Endothelial cell of umbilical vein (primary cell): Measurements from ENCODE around the gene SCN5A. TPM values are rescaled to one million over a fixed set of nuclear protein-coding genes. Genes with fewer than 3 reads are reported as not detected.

Source experiments
- BruUV-seq: library from RNA; stranded (reverse); fragments of 400-500 nt; replicated peaks from 2 replicates; lab custom pipeline; 2021; lab: Mats Ljungman, UMichigan
- CTCF ChIA-PET: fragments of 300-600, 350-600 bp; sonication (Branson Sonifier 250); formaldehyde crosslinking; loops from one replicate; lab custom pipeline; 2021; ENCODE audit warnings: antibody characterized with exemption, inconsistent platforms; lab: Charles Lee
- POLR2A ChIA-PET: fragments of 300-600, 350-600 bp; sonication (Branson Sonifier 250); formaldehyde crosslinking; loops from one replicate; lab custom pipeline; 2021; ENCODE audit warnings: antibody characterized with exemption, inconsistent platforms; lab: Charles Lee
- DNase-seq: peaks from one replicate; pipeline ENCODE4 v3.0.0-alpha.2; 2011; ENCODE audit warnings: low read depth, low spot score
- FAIRE-seq: peaks from 2 replicates; lab custom pipeline; 2011; peaks lifted over from hg19 to GRCh38; lab: Jason Lieb, UNC
- H2AFZ ChIP-seq: 2 replicates; pipeline ENCODE4 v1.6.0; 2012; ENCODE audit warnings: low read depth, low read length, control low read depth, inconsistent platforms
- H3K27ac ChIP-seq: 2 replicates; pipeline ENCODE4 v1.5.1; 2011; ENCODE audit warnings: low read depth, mild to moderate bottlenecking, control low read depth, low read length, moderate library complexity; ENCODE audit not compliant: insufficient read depth
- H3K27me3 ChIP-seq, 2 experiments: 2 replicates each; pipeline versions ENCODE4 v1.6.0 to v1.6.1; 2011; ENCODE audit warnings: low read length in 2 of 2, mixed read lengths in 1 of 2; ENCODE audit not compliant: control insufficient read depth in 2 of 2, insufficient read depth in 2 of 2
- H3K36me3 ChIP-seq, 2 experiments: 2 replicates in 1 of 2; 3 replicates in 1 of 2; pipeline ENCODE4 v1.5.1; 2011; ENCODE audit warnings: low read length in 2 of 2, mild to moderate bottlenecking in 1 of 2, moderate library complexity in 1 of 2; ENCODE audit not compliant: control insufficient read depth in 2 of 2, insufficient read depth in 2 of 2; ENCODE audit errors: extremely low read depth in 1 of 2
- H3K4me1 ChIP-seq: 3 replicates; pipeline ENCODE4 v1.5.1; 2011; ENCODE audit warnings: mild to moderate bottlenecking, low read length; ENCODE audit not compliant: control insufficient read depth, insufficient read depth; ENCODE audit errors: extremely low read depth
- H3K4me2 ChIP-seq: 2 replicates; pipeline ENCODE4 v1.6.1; 2011; ENCODE audit warnings: low read length, control low read depth, mixed read lengths; ENCODE audit not compliant: insufficient read depth
- H3K4me3 ChIP-seq, 3 experiments: fragments of 200-600 bp in 1 of 3; sonication (generic), shearing (Covaris generic) in 1 of 3; replicated peaks in 1 of 3; 2 replicates each; pipeline ENCODE4 v1.5.1; 2011 to 2016; ENCODE audit warnings: control low read depth in 3 of 3, low read length in 3 of 3, mild to moderate bottlenecking in 2 of 3, inconsistent platforms in 1 of 3, low read depth in 1 of 3, moderate library complexity in 1 of 3; ENCODE audit not compliant: insufficient read depth in 1 of 3
- H3K79me2 ChIP-seq: 2 replicates; pipeline ENCODE4 v1.6.0; 2012; ENCODE audit warnings: low read length, inconsistent platforms; ENCODE audit not compliant: control insufficient read depth, insufficient read depth
- H3K9ac ChIP-seq: replicated peaks from 2 replicates; pipeline ENCODE3; 2011; ENCODE audit warnings: low read length, control low read depth; ENCODE audit not compliant: insufficient read depth; ENCODE audit errors: extremely low read depth
- H3K9me1 ChIP-seq: replicated peaks from 3 replicates; pipeline ENCODE4 v1.6.0; 2011; ENCODE audit warnings: mild to moderate bottlenecking, low read length; ENCODE audit not compliant: control insufficient read depth, insufficient read depth; ENCODE audit errors: extremely low read depth
- H3K9me3 ChIP-seq: replicated peaks from 2 replicates; pipeline ENCODE4 v1.5.1; 2012; ENCODE audit warnings: low read length, inconsistent platforms; ENCODE audit not compliant: control insufficient read depth, insufficient read depth
- H4K20me1 ChIP-seq: replicated peaks from 2 replicates; pipeline ENCODE3; 2011; ENCODE audit warnings: mild to moderate bottlenecking, low read length; ENCODE audit not compliant: control insufficient read depth, insufficient read depth; ENCODE audit errors: extremely low read depth
- CTCF ChIP-seq, 2 donors: IDR thresholded peaks; 1 replicate in 1 of 2; 2 replicates in 1 of 2; pipeline ENCODE4 v1.5.1; 2011; ENCODE audit warnings: low read length in 2 of 2, mild to moderate bottlenecking in 2 of 2, moderate library complexity in 2 of 2, control low read depth in 1 of 2, inconsistent platforms in 1 of 2, low read depth in 1 of 2; ENCODE audit not compliant: insufficient read depth in 1 of 2; ENCODE audit errors: extremely low read depth in 1 of 2
- EZH2 ChIP-seq: IDR thresholded peaks from 2 replicates; pipeline ENCODE4 v1.6.1; 2012; ENCODE audit warnings: borderline replicate concordance, low read depth, mild to moderate bottlenecking, moderate library complexity, low read length, inconsistent platforms; ENCODE audit not compliant: severe bottlenecking
- FOS ChIP-seq: IDR thresholded peaks from 2 replicates; pipeline ENCODE4 v1.6.1; 2011; ENCODE audit warnings: mild to moderate bottlenecking, low read length, moderate library complexity, borderline replicate concordance; ENCODE audit not compliant: insufficient read depth
- GATA2 ChIP-seq: IDR thresholded peaks from 2 replicates; pipeline ENCODE4 v1.7.0; 2011; ENCODE audit warnings: low read depth, mild to moderate bottlenecking, moderate library complexity, mixed read lengths, low read length; ENCODE audit not compliant: insufficient read length, insufficient read depth
- MYC ChIP-seq: IDR thresholded peaks from one replicate; pipeline ENCODE4 v1.6.1; 2011; ENCODE audit warnings: mild to moderate bottlenecking, low read depth, low read length
- POLR2AphosphoS5 ChIP-seq: IDR thresholded peaks from 2 replicates; pipeline ENCODE4 v1.6.1; 2012; ENCODE audit warnings: low read depth, mild to moderate bottlenecking, control low read depth, low read length, moderate library complexity; ENCODE audit not compliant: insufficient read depth
- dilution Hi-C: fragments of 300-500 bp; cut with MboI; formaldehyde crosslinking; loops from one replicate; pipeline ENCODE4 v1.15.0; 2019; ENCODE audit warnings: low sequenced_read_pairs; ENCODE audit not compliant: extremely low pct_ligation_motif_present
- intact Hi-C: fragments of 100-400 bp; cut with micrococcal nuclease; formaldehyde crosslinking; loops from one replicate; pipeline ENCODE4 v1.10.0; 2022
- polyA plus RNA-seq, 4 experiments: library from polyadenylated mRNA; depleted of rRNA in 3 of 4; stranded (reverse) in 3 of 4; unstranded in 1 of 4; fragments of >200 nt; gene quantifications; 2 replicates each; pipeline versions ENCODE4 v1.2.1 to v1.2.3, GENCODE V29; 2011 to 2012; ENCODE audit warnings: missing spikeins in 1 of 4
- total RNA-seq: library from RNA; stranded (reverse); gene quantifications from 2 replicates; pipeline ENCODE4 v1.2.3, GENCODE V29; 2021

Gene SCN5A
- total and polyA plus RNA-seq, 2 donors (not counting 3 experiments of a cell fraction or from before 2014, with no cell fraction given): 2.7 to 20.0 TPM

GRCh38 chr3:38636881-38637280 is 12.6 kb downstream of the SCN5A start:
- Histone ChIP-seq H3K9me3 (no peaks in the 10 kb centered on the region), H3K79me2 (no peaks in the 10 kb centered on the region), H3K4me2 (no peak overlapping the region), H3K27ac (no peak overlapping the region), H3K4me3 (no peak overlapping the region), H3K9me1 (no peaks in the 10 kb centered on the region), H3K27me3 (no peaks in the 10 kb centered on the region), H3K4me1 (peaks cover 10% of the 10 kb centered on the region), H3K9ac (no peak overlapping the region), H2AFZ (no peak overlapping the region), H4K20me1 (no peaks in the 10 kb centered on the region), H3K36me3 (no peaks in the 10 kb centered on the region)
- BruUV-seq: no TSS peak
- CTCF ChIA-PET: interaction anchor here (0.6 to 1.3 kb wide), 3 partner anchors 9 to 14 kb away, joined by 3 read pairs; no protein-coding TSS in a partner anchor
- no peak for DNase-seq
- no peak for FAIRE-seq
- POLR2A ChIA-PET: no interaction called here
- TF ChIP-seq GATA2 (no peak), MYC (no peak), FOS (no peak), CTCF (IDR thresholded peaks at IDR 0.05; ENCODE audit: extremely low read depth in 1 of 2, insufficient read depth in 1 of 2, low read depth in 1 of 2, low read length in 2 of 2) (no peak), POLR2AphosphoS5 (no peak), EZH2 (no peak)
- intact Hi-C loops (no loop called here), dilution Hi-C loops (no loop called here)
